ENCODE measurements around the gene FAM98B.

FAM98B gene

GRCh38 chr15:38454696-38455090 lies 766 bp downstream of the FAM98B start:
- Histone ChIP-seq H2AFZ (ENCODE audit: low read length) (peak overlapping the region; percentile 83), H3K36me3 (ENCODE audit: insufficient read depth, low read length) (no peaks in the 10 kb centered on the region), H3K9me3 (ENCODE audit: insufficient read depth, low read depth, low read length) (no peaks in the 10 kb centered on the region), H3F3A (ENCODE audit: low read depth) (no peaks in the 10 kb centered on the region), H4K20me1 (ENCODE audit: insufficient read depth, low read length, poor library complexity, severe bottlenecking) (peaks cover 46% of the 10 kb centered on the region), H3K9me2 (replicated peaks; ENCODE audit: low read depth, low read length) (no peaks in the 10 kb centered on the region), H3K4me2 (ENCODE audit: low read depth, low read length, poor library complexity, severe bottlenecking) (peak overlapping the region; percentile 95), H3K4me1 (ENCODE audit: insufficient read depth, low read length, poor library complexity, severe bottlenecking) (peaks cover 53% of the 10 kb centered on the region), H3K27me3 (ENCODE audit: insufficient read depth, low read length, poor library complexity, severe bottlenecking) (no peaks in the 10 kb centered on the region), H3K9ac (ENCODE audit: low read depth, low read length, poor library complexity, severe bottlenecking) (peak overlapping the region; percentile 86), H3K79me2 (ENCODE audit: insufficient read depth, low read length) (peaks cover 57% of the 10 kb centered on the region), H3K4me3 (ENCODE audit: low read length, poor library complexity, severe bottlenecking) (peak overlapping the region; percentile 89)
- no peak for TF ChIP-seq CTCF (conservative IDR thresholded peaks at IDR 0.05; ENCODE audit: low read length)

- Histone ChIP-seq H3K9ac (ENCODE audit: low read depth, low read length, poor library complexity, severe bottlenecking) (peak overlapping the region; percentile 86), H4K20me1 (ENCODE audit: insufficient read depth, low read length, poor library complexity, severe bottlenecking) (peaks cover 50% of the 10 kb centered on the region), H3K4me2 (ENCODE audit: low read depth, low read length, poor library complexity, severe bottlenecking) (peak overlapping the region; percentile 95), H3K27me3 (ENCODE audit: insufficient read depth, low read length, poor library complexity, severe bottlenecking) (no peaks in the 10 kb centered on the region), H3K36me3 (ENCODE audit: insufficient read depth, low read length) (no peaks in the 10 kb centered on the region), H3K9me3 (ENCODE audit: insufficient read depth, low read depth, low read length) (no peaks in the 10 kb centered on the region), H3K79me2 (ENCODE audit: insufficient read depth, low read length) (peaks cover 61% of the 10 kb centered on the region), H2AFZ (ENCODE audit: low read length) (no peak overlapping the region), H3F3A (ENCODE audit: low read depth) (no peaks in the 10 kb centered on the region), H3K4me3 (ENCODE audit: low read length, poor library complexity, severe bottlenecking) (peak overlapping the region; percentile 89), H3K9me2 (replicated peaks; ENCODE audit: low read depth, low read length) (no peaks in the 10 kb centered on the region), H3K4me1 (ENCODE audit: insufficient read depth, low read length, poor library complexity, severe bottlenecking) (peaks cover 57% of the 10 kb centered on the region)
- TF ChIP-seq CTCF (conservative IDR thresholded peaks at IDR 0.05; ENCODE audit: low read length) (no peak), EZH2phosphoT487 (IDR thresholded peaks at IDR 0.05; ENCODE audit: borderline replicate concordance) (no peak)
Measured at GRCh38 chr15:38455092-38455491, 1.2 kb downstream of the FAM98B start.

- Histone ChIP-seq H2AFZ (ENCODE audit: low read length) (no peak overlapping the region), H4K20me1 (ENCODE audit: insufficient read depth, low read length, poor library complexity, severe bottlenecking) (peaks cover 78% of the 10 kb centered on the region), H3K4me3 (ENCODE audit: low read length, poor library complexity, severe bottlenecking) (peak overlapping the region; percentile 36), H3K9me2 (replicated peaks; ENCODE audit: low read depth, low read length) (no peaks in the 10 kb centered on the region), H3K9ac (ENCODE audit: low read depth, low read length, poor library complexity, severe bottlenecking) (no peak overlapping the region), H3K9me3 (ENCODE audit: insufficient read depth, low read depth, low read length) (no peaks in the 10 kb centered on the region), H3K27me3 (ENCODE audit: insufficient read depth, low read length, poor library complexity, severe bottlenecking) (no peaks in the 10 kb centered on the region), H3K4me1 (ENCODE audit: insufficient read depth, low read length, poor library complexity, severe bottlenecking) (peaks cover 76% of the 10 kb centered on the region), H3F3A (ENCODE audit: low read depth) (no peaks in the 10 kb centered on the region), H3K4me2 (ENCODE audit: low read depth, low read length, poor library complexity, severe bottlenecking) (peak overlapping the region; percentile 95), H3K36me3 (ENCODE audit: insufficient read depth, low read length) (no peaks in the 10 kb centered on the region), H3K79me2 (ENCODE audit: insufficient read depth, low read length) (peaks cover 95% of the 10 kb centered on the region)
- TF ChIP-seq EZH2phosphoT487 (IDR thresholded peaks at IDR 0.05; ENCODE audit: borderline replicate concordance): no peak
- no peak for TF ChIP-seq CTCF (conservative IDR thresholded peaks at IDR 0.05; ENCODE audit: low read length)
Measured at GRCh38 chr15:38458646-38459045, 4.7 kb downstream of the FAM98B start.

All from Loucy (cell line).